Measurements from ENCODE around the gene UBE2L5. TPM values are rescaled to one million over a fixed set of nuclear protein-coding genes. Genes with fewer than 3 reads are reported as not detected.

The UBE2L5 gene
- total RNA-seq, 2 experiments from 2014 or later, result 0.11 TPM; not detected in 1

DNA sequence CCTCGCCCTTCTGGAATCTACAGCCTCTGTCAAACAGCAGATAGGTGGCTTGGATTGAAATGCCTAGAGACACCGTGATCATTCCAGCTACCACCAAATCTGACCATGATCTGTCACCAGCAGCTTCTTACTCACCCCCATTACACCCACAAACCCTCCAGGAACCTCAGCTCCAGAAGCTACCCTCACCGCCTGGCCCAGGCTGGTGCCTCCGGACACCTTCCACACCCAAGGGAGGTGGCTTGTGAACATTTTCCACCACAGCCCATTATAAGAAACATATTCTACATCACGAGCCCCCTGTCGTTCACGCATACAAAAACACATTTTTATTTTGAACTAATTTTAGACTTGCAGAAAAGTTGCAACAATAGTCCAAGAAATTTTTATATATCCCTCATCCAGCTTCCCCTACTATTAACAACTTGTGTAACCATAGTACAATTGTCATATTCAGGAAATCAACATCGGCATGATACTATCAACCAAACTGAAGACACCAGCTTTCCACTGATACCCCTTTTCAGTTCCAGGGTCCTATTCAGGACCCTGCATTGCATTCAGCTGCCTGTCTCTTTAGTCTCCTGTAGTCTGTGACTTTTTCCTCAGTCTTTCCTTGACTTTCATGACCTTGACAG is 15.4 kb upstream of the UBE2L5 start:
- POLR2A ChIA-PET, result interaction anchor here (0.5 kb wide), 1 partner anchor 210 kb away, joined by 3 read pairs; no protein-coding TSS in a partner anchor
- Mint-ChIP-seq H3K4me1 (peaks cover 16% of the 10 kb centered on the region), H3K27ac (no peak overlapping the region), H3K4me3 (no peak overlapping the region), H3K27me3 (no peaks in the 10 kb centered on the region), H3K9me3 (ENCODE audit: low read depth) (no peaks in the 10 kb centered on the region), H3K36me3 (ENCODE audit: low read depth) (no peaks in the 10 kb centered on the region)
- CTCF ChIA-PET, result interaction anchor here (0.6 to 2.9 kb wide), 9 partner anchors 13 to 165 kb away, joined by 3 to 15 read pairs (median 4); partner anchors contain the start of gene KATNAL1
- intact Hi-C loops (cut with DNase I, micrococcal nuclease), result loop anchor here (5.0 to 10.0 kb wide), 3 partner anchors 35 to 210 kb away; partner anchors contain the start of gene USPL1 (in 1 of the 2)
- no peak for DNase-seq
- ATAC-seq, result no peak

DNA sequence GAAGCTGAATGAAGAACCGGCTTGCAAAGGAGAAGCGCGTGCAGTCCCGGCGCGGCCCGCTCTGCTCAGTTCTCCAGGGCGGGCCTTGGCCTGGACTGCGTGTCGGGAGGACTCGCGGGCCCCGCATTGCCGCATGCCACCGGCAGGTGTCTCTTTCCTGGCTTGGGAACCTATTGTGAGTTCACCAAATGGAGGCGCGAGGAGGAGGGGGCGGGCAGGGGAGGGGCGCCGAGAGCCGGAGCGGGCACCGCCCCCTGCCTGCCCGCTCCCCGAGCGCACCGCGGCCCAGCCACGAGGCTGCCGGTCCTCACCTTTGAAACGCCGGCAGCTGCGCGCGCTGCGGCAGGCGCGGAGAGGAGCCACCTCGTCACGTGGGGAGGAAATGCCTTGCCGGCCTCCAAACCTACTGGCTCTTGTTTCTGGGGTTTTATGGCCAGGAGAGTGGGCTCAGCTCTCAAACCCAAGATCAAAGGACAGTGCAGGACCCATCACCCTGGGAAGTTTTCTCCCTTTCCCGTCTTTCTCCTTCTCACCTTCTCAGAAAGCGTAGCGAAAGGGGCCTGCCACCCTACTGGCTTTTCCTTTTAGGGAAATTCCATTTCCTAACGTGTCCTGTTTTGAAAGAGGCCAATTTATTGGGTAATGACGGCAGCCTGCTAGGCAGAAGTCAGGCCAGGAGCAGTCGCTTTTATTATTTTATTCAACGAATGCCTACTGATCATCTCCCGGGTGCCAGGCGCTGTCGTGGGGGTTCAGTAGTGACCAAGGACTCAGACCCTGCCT is 13.8 kb upstream of the UBE2L5 start:
- Mint-ChIP-seq H3K4me1 (peaks cover 20% of the 10 kb centered on the region), H3K27ac (peak overlapping the region; percentile 37), H3K4me3 (peak overlapping the region; percentile 39), H3K36me3 (ENCODE audit: low read depth) (no peaks in the 10 kb centered on the region), H3K9me3 (ENCODE audit: low read depth) (no peaks in the 10 kb centered on the region), H3K27me3 (no peaks in the 10 kb centered on the region)
- intact Hi-C loops (cut with DNase I, micrococcal nuclease), result loop anchor here (1.0 to 10.0 kb wide), 12 partner anchors 13 to 395 kb away; partner anchors contain the start of genes USPL1 (in 2 of the 2), KATNAL1 (in 1 of the 2) and UBE2L5 (in 1 of the 2)
- DNase-seq (peak; percentile 96), ATAC-seq (peak; percentile 93)
- ChIA-PET POLR2A (no interaction called here), CTCF (interaction anchor here (0.6 to 1.5 kb wide), 9 partner anchors 14 to 276 kb away, joined by 3 to 6 read pairs (median 4); partner anchors contain the start of gene UBE2L5)

DNA sequence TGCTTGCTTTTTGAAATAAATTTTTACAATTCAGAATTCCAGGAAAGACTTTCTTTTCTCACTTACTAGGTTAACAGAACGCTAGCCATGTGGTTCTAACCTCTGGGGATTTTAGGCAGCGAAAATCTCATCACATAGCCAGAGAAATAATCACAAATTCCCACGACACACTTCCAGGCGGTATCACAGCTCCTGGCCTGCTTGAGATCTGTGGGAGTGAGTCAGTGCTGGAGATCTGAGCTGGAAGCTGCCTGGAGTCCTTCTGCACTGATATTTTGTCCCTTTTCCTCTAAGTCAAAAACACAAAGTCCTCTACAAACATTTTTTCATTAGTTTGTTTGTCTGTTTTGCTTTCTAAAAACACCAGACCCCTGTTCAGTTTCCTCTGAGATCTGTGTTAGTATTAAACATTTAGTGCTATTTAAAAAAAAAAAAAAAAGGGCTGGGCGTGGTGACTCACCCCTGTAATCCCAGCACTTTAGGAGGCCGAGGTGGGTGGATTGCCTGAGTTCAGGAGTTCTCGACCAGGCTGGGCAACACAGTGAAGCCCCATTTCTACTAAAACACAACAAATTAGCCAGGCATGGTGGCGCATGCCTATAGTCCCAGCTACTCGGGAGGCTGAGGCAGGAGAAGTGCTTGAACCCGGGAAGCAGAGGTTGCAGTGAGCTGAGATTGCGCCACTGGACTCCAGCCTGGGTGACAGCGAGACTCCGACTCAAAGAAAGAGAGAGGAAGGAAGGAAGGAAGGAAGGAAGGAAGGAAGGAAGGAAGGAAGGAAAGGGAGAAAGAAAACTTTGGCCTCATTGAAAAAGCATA is 12.2 kb upstream of the UBE2L5 start:
- no peak for DNase-seq
- ChIA-PET CTCF (interaction anchor here (0.8 to 1.5 kb wide), 3 partner anchors 7 to 11 kb away, joined by 3 to 5 read pairs (median 4); no protein-coding TSS in a partner anchor), POLR2A (no interaction called here)
- Mint-ChIP-seq H3K27ac (no peak overlapping the region), H3K9me3 (ENCODE audit: low read depth) (no peaks in the 10 kb centered on the region), H3K4me3 (no peak overlapping the region), H3K27me3 (no peaks in the 10 kb centered on the region), H3K4me1 (peaks cover 21% of the 10 kb centered on the region), H3K36me3 (ENCODE audit: low read depth) (no peaks in the 10 kb centered on the region)
- intact Hi-C loops (cut with DNase I, micrococcal nuclease), result loop anchor here (1.0 to 10.0 kb wide), 6 partner anchors 15 to 207 kb away; partner anchors contain the start of gene USPL1 (in 2 of the 2)
- ATAC-seq, result no peak

DNA sequence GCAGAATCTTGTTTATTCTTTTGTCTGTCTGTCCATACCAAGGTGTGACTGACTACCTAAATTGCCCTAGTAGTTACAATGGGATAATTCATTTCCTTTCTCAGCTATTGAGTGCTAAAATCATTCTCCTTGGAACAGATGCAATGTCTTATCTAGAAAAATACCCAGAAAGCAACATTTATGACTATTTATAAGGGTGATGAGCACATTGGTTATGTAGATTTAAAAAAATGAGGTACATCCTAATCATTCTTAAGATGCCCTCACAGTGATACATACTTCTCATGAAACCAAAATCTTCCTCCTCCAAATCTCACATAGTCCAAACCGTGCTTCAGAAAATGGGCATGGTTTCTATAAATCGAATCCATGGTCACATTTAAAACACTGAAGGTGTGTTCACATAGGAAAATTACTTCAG is 11.6 kb upstream of the UBE2L5 start:
- POLR2A ChIA-PET, result no interaction called here
- H3K4me1 Mint-ChIP-seq, result peaks cover 27% of the 10 kb centered on the region
- no peak overlapping the region for H3K4me3 Mint-ChIP-seq
- DNase-seq (no peak), ATAC-seq (no peak)
- no peaks in the 10 kb centered on the region for H3K27me3 Mint-ChIP-seq
- CTCF ChIA-PET, result interaction anchor here (1.5 kb wide), 1 partner anchor 9 kb away, joined by 5 read pairs; no protein-coding TSS in a partner anchor
- no peak overlapping the region for H3K27ac Mint-ChIP-seq
- intact Hi-C loops (cut with DNase I, micrococcal nuclease), result no loop called here
- H3K36me3 Mint-ChIP-seq (ENCODE audit: low read depth), result no peaks in the 10 kb centered on the region
- H3K9me3 Mint-ChIP-seq (ENCODE audit: low read depth), result no peaks in the 10 kb centered on the region

DNA sequence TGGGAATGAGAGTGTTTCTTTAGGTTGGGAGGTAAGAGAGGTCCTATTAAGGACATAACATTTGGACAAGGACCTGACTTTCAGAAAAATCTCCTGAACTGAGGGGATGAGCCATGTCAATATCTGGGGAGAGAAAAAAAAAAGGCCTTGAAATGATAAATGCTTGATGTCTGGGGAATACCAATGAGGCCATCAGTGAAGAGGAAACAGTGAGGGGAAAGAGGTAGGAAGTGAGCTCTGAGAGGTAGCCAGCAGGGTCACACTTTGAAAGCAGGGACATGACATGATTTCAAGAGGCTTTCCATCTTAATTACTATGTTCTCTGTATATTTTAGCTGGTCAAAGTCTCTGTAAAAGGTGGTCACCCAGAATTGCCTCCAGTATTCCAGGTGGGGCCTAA is 9.9 kb upstream of the UBE2L5 start:
- no peak overlapping the region for H3K4me3 Mint-ChIP-seq
- H3K4me1 Mint-ChIP-seq, result peaks cover 30% of the 10 kb centered on the region
- intact Hi-C loops (cut with DNase I, micrococcal nuclease), result no loop called here
- DNase-seq (no peak), ATAC-seq (no peak)
- H3K27me3 Mint-ChIP-seq, result no peaks in the 10 kb centered on the region
- ChIA-PET CTCF (no interaction called here), POLR2A (no interaction called here)
- H3K27ac Mint-ChIP-seq, result peak overlapping the region; percentile 38
- no peaks in the 10 kb centered on the region for H3K9me3 Mint-ChIP-seq (ENCODE audit: low read depth)
- H3K36me3 Mint-ChIP-seq (ENCODE audit: low read depth), result no peaks in the 10 kb centered on the region

DNA sequence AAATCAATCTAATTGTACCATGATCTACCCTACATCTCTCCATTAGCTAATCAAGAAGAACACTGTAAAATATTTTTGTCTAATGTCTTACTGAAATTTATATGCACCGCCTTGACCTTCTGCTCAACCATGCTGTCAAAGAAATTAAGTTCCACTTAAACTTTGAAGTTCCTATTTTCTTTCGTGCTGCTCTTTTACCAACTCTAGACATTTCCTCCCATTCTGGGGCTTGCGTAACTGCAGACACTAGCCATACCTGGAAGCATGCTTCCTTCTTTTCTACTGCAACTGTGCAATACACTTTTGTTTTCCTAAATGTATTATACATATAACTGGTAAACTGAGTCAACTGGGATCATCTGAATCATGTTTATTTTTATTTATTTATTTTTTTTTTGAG is 8.5 kb upstream of the UBE2L5 start:
- Mint-ChIP-seq H3K9me3 (ENCODE audit: low read depth) (no peaks in the 10 kb centered on the region), H3K4me3 (no peak overlapping the region), H3K4me1 (peaks cover 21% of the 10 kb centered on the region), H3K27ac (no peak overlapping the region), H3K27me3 (no peaks in the 10 kb centered on the region), H3K36me3 (ENCODE audit: low read depth) (no peaks in the 10 kb centered on the region)
- CTCF ChIA-PET, result interaction anchor here (0.6 to 1.3 kb wide), 2 partner anchors 96 to 282 kb away, joined by 3 read pairs; no protein-coding TSS in a partner anchor
- ATAC-seq (no peak), DNase-seq (no peak)
- intact Hi-C loops (cut with DNase I, micrococcal nuclease), result no loop called here
- POLR2A ChIA-PET, result no interaction called here

DNA sequence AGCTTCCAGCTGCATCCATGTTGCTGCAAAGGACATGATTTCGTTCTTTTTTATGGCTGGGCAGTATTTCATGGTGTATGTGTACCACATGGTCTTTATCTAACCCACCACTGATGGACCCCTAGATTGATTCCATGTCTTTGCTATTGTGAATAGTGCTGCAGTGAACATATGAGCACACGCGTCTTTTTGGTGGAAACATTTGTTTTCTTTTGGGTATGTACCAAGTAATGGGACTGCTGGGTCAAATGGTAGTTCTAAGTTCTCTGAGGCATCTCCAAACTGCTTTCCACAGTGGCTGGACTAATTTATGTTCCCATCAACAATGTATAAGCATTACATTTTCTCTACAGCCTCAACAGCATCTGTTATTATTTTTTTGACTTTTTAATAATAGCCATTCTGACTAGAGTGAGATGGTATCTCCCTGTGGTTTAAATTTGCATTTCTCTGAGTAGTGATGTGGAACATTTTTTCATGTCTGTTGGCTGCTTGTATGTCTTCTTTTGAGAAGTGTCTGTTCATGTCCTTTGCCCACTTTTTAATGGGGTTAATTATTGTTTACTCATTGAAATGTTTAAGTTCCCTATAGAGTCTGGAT is 6.8 kb upstream of the UBE2L5 start:
- no peaks in the 10 kb centered on the region for H3K27me3 Mint-ChIP-seq
- ATAC-seq (peak; percentile 39), DNase-seq (no peak)
- H3K27ac Mint-ChIP-seq, result peak overlapping the region; percentile 21
- ChIA-PET CTCF (interaction anchor here (0.6 kb wide), 1 partner anchor 10 kb away, joined by 3 read pairs; no protein-coding TSS in a partner anchor), POLR2A (no interaction called here)
- H3K4me1 Mint-ChIP-seq, result peaks cover 18% of the 10 kb centered on the region
- no peaks in the 10 kb centered on the region for H3K9me3 Mint-ChIP-seq (ENCODE audit: low read depth)
- intact Hi-C loops (cut with DNase I, micrococcal nuclease), result no loop called here
- no peaks in the 10 kb centered on the region for H3K36me3 Mint-ChIP-seq (ENCODE audit: low read depth)
- H3K4me3 Mint-ChIP-seq, result no peak overlapping the region

DNA sequence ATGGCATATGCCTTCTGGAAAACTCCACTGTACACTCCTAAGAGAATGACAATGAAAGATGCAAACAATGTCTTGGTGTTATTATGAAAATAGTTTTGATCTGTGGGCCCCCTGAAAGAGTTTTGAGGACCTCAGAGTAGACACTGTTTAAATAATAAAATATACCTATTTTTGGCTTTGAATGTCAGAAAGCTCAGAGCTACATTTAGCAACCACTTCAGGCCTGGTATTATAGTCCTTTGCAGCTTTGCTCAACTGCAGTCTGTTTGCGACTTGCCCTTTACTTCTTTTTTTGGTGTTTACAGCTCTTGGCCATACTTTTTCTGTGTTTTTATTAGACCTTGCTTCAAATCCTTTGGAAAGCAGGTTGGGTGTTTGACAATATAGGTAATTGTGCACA is 5.8 kb upstream of the UBE2L5 start:
- CTCF ChIA-PET, result interaction anchor here (0.6 to 0.8 kb wide), 2 partner anchors 11 to 122 kb away, joined by 3 read pairs; no protein-coding TSS in a partner anchor
- no peak for DNase-seq

DNA sequence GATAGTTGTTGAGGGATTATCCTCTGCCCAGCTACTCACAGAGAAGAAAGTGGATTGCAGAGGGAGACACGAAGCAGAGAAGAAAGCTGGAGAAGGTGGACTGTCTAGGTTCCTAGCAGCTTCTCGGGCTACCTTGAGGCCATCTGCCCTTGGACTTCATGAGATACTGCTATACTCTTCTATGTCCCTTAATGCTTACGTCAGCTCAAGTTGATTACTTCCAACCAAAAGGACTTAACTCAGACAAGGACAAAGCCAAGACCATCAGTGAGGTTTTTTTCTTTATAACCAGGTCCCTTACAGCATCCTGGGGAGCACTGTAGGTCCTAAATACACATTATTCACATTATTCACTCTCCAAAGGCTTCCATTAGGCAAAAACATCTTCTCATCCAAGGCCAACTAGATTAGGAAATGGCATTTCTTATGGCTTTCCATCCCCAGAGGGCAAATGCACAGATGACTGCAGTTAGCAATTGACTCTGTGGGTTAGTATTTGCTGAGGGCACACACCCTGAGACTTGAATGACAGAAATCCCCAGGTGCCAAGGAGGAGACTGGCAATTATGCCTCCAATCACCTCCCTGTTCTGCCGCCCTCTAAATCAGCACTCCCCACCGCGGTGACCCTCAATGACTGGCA is 4.1 kb upstream of the UBE2L5 start:
- DNase-seq (no peak), ATAC-seq (no peak)
- intact Hi-C loops (cut with DNase I, micrococcal nuclease), result no loop called here
- H3K36me3 Mint-ChIP-seq (ENCODE audit: low read depth), result no peaks in the 10 kb centered on the region
- ChIA-PET POLR2A (no interaction called here), CTCF (interaction anchor here (0.5 to 1.4 kb wide), 5 partner anchors 9 to 642 kb away, joined by 3 to 4 read pairs (median 3); no protein-coding TSS in a partner anchor)
- H3K27me3 Mint-ChIP-seq, result no peaks in the 10 kb centered on the region
- no peak overlapping the region for H3K4me3 Mint-ChIP-seq
- H3K27ac Mint-ChIP-seq, result no peak overlapping the region
- H3K9me3 Mint-ChIP-seq (ENCODE audit: low read depth), result no peaks in the 10 kb centered on the region
- H3K4me1 Mint-ChIP-seq, result peaks cover 25% of the 10 kb centered on the region

More for the DNA sequence above, 5.8 kb upstream of the UBE2L5 start:
- no peak for ATAC-seq
- H3K9me3 Mint-ChIP-seq (ENCODE audit: low read depth), result no peaks in the 10 kb centered on the region
- POLR2A ChIA-PET, result interaction anchor here (0.6 to 0.7 kb wide), 2 partner anchors 73 to 258 kb away, joined by 4 to 10 read pairs; no protein-coding TSS in a partner anchor
- no peaks in the 10 kb centered on the region for H3K36me3 Mint-ChIP-seq (ENCODE audit: low read depth)
- no peaks in the 10 kb centered on the region for H3K27me3 Mint-ChIP-seq
- peaks cover 25% of the 10 kb centered on the region for H3K4me1 Mint-ChIP-seq
- H3K4me3 Mint-ChIP-seq, result no peak overlapping the region
- intact Hi-C loops (cut with DNase I, micrococcal nuclease), result no loop called here
- H3K27ac Mint-ChIP-seq, result no peak overlapping the region

DNA sequence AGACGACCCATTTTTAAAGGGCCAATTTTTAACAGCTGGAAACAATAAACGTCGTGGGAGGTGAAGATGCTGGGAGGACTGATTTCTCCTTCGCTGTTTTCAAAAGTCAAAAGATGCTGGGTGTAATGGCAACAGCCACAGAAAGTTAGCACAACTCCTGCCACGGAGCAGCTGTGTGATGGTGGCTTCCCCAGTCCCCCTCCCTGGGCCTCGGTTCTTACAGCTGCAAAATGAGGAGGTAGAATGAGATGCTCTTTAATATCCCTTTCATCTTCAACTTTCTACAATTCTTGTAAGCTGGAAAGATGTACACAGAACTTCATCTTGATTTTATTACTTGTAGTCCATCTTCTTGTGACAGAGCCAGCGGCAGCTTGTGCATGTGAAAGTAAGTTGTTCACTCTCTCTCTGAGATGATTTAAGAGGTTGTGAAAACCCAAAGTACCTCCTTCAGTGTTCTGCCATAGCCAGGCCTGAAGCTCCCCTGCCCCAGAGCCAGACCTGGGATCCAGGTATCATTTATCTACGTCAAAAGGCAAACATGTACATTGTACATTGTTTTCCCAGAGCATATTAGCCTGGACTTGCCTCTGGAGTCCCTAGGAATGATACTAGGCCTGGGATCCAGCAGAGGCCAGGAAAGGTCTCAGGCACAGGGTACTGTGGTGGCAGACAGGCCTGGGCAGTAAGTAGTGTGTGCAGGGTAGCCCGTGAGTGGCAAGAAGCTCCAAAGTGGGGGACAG is 3.4 kb upstream of the UBE2L5 start:
- no peaks in the 10 kb centered on the region for H3K27me3 Mint-ChIP-seq
- no peaks in the 10 kb centered on the region for H3K9me3 Mint-ChIP-seq (ENCODE audit: low read depth)
- POLR2A ChIA-PET, result no interaction called here
- no peaks in the 10 kb centered on the region for H3K36me3 Mint-ChIP-seq (ENCODE audit: low read depth)
- CTCF ChIA-PET, result interaction anchor here (0.6 to 1.4 kb wide), 6 partner anchors 9 to 642 kb away, joined by 3 to 5 read pairs (median 3); no protein-coding TSS in a partner anchor
- intact Hi-C loops (cut with DNase I, micrococcal nuclease), result no loop called here
- DNase-seq, result no peak
- H3K4me1 Mint-ChIP-seq, result peaks cover 25% of the 10 kb centered on the region
- no peak for ATAC-seq
- H3K27ac Mint-ChIP-seq, result no peak overlapping the region
- H3K4me3 Mint-ChIP-seq, result no peak overlapping the region

Measured in activated CD4-positive, alpha-beta T cell treated with anti-CD3 and anti-CD28 coated beads for 36 hours (primary cell).